ENCODE measurements around the gene LDLRAD4.

Gene LDLRAD4

DNA sequence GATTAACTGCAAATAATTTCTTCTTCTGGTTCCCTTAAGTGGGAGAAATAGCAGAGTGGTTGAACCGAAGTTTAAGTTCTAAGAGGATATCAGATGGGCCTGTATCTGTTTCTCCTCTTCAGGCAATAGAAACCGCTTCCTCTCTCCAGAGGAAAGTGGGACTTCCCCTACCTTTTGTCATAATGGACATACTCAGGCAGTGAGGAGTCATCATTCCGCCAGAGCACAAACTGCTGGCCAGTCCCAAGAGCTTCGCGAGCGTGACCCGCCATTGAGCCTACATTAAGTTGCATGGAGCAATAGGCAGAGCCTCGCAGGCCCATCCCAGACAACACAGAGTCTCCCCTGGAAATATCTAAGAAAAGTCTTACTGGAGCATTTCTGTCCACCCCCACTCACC is 158.9 kb downstream of the LDLRAD4 start:
- no peak overlapping the region for H3K9ac ChIP-seq
- H3K36me3 ChIP-seq (ENCODE audit: insufficient read depth), result no peaks in the 10 kb centered on the region
- no peaks in the 10 kb centered on the region for H4K20me1 ChIP-seq (ENCODE audit: insufficient read depth)
- no peaks in the 10 kb centered on the region for H3K79me2 ChIP-seq (ENCODE audit: insufficient read depth, low read depth)
- H3K27me3 ChIP-seq (ENCODE audit: insufficient read depth, low read depth), result no peaks in the 10 kb centered on the region
- no peak for TF ChIP-seq CTCF (conservative IDR thresholded peaks at IDR 0.05; ENCODE audit: low read depth, low read length)
- H3K27ac ChIP-seq, result no peak overlapping the region
- H3K4me1 ChIP-seq (ENCODE audit: low read depth, poor library complexity, severe bottlenecking), result no peaks in the 10 kb centered on the region
- H2AFZ ChIP-seq (ENCODE audit: low read depth), result no peak overlapping the region
- H3K4me3 ChIP-seq (IDR thresholded peaks at IDR 0.05; ENCODE audit: insufficient read depth, low read depth, low read length), result no peak overlapping the region
- no peak overlapping the region for H3K4me2 ChIP-seq

GRCh38 chr18:13378150-13378549 is 159.6 kb downstream of the LDLRAD4 start:
- no peaks in the 10 kb centered on the region for H4K20me1 ChIP-seq (ENCODE audit: insufficient read depth)
- TF ChIP-seq CTCF (conservative IDR thresholded peaks at IDR 0.05; ENCODE audit: low read depth, low read length), result no peak
- no peak overlapping the region for H3K4me2 ChIP-seq
- H3K9ac ChIP-seq, result no peak overlapping the region
- H3K4me3 ChIP-seq (IDR thresholded peaks at IDR 0.05; ENCODE audit: insufficient read depth, low read depth, low read length), result no peak overlapping the region
- no peaks in the 10 kb centered on the region for H3K79me2 ChIP-seq (ENCODE audit: insufficient read depth, low read depth)
- no peaks in the 10 kb centered on the region for H3K27me3 ChIP-seq (ENCODE audit: insufficient read depth, low read depth)
- H2AFZ ChIP-seq (ENCODE audit: low read depth), result no peak overlapping the region
- no peak overlapping the region for H3K27ac ChIP-seq
- H3K36me3 ChIP-seq (ENCODE audit: insufficient read depth), result no peaks in the 10 kb centered on the region
- H3K4me1 ChIP-seq (ENCODE audit: low read depth, poor library complexity, severe bottlenecking), result no peaks in the 10 kb centered on the region

DNA sequence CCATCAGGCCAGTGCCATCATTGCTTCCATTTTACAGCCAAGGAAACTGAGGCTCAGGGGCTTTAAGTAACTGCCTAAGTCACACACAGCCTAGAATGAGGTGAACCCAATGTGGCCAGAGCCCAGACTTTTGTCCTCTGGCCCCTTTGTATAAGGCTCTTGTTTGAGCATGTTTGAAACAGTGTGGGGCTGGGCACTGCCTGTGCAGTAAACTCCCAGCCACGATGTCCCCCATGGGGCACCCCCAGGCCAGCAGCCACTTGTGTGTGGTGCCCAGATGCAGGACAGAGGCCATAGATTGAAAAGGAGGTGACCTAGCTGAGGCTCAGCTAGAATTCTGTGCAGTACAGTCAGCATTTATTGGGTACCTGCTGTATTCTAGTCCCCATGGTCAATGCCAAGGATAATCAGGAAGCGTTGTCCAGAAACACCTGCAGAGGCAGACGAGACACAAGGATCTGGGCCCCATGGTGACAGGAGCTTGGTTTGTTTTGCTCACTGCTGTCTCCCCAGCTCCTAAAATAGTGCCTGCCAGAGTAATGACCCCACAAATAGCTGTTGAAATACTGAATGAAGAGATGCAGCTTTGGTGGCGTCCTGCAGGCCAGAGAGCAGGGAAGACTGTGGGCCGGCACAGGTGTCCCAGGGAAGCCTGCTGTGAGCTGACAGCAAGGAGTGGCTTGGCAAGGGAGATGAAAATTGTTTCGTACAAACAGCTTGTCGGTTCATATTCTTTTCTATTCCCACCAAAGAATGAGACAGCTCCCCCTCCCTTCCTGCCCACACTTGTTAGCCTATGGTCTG is 160.7 kb downstream of the LDLRAD4 start:
- no peak overlapping the region for H3K4me3 ChIP-seq (IDR thresholded peaks at IDR 0.05; ENCODE audit: insufficient read depth, low read depth, low read length)
- no peaks in the 10 kb centered on the region for H3K27me3 ChIP-seq (ENCODE audit: insufficient read depth, low read depth)

DNA sequence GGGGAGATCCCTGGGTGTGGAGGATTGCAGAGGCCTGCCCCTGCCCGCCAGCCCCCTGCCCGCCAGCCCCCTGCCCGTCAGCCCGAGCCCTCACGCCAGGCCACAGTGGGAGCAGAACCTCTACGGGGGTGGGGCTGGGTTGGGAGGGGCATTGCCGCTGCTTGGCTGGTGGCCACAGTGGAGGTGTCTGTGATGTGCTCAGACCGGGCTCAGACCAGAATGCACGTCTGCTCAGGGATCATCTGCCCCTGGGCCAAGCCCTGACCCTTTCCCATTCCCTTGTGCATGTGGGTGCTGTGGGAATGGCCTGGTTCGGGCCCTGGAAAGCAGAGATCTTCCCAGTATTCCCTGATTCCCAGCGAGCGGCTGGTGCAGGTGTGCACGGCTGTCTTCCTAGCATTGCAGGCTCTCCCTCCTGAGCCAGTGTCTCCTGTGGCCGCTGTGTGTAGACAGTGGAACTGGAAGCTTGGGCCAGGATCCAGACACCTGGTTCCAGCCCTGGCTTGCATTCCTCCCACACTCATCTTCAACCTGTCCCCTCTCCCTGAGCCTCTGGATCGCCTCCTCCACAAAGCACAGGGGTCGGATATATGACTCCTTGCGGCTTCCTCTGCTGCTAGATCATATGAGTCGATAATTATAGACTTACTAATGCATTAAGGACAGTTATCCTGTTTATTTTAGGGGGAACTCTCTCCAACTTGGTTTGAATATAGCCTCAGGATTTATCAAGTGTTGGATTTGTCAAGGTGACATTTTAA is 161.6 kb downstream of the LDLRAD4 start:
- H3K9ac ChIP-seq, result no peak overlapping the region
- no peaks in the 10 kb centered on the region for H3K27me3 ChIP-seq (ENCODE audit: insufficient read depth, low read depth)
- H3K4me1 ChIP-seq (ENCODE audit: low read depth, poor library complexity, severe bottlenecking), result no peaks in the 10 kb centered on the region

More for the DNA sequence above, 160.7 kb downstream of the LDLRAD4 start:
- H3K36me3 ChIP-seq (ENCODE audit: insufficient read depth), result no peaks in the 10 kb centered on the region
- no peak overlapping the region for H3K27ac ChIP-seq
- no peak overlapping the region for H2AFZ ChIP-seq (ENCODE audit: low read depth)
- H3K79me2 ChIP-seq (ENCODE audit: insufficient read depth, low read depth), result no peaks in the 10 kb centered on the region
- H4K20me1 ChIP-seq (ENCODE audit: insufficient read depth), result no peaks in the 10 kb centered on the region
- H3K4me2 ChIP-seq, result no peak overlapping the region
- no peak overlapping the region for H3K9ac ChIP-seq
- no peaks in the 10 kb centered on the region for H3K4me1 ChIP-seq (ENCODE audit: low read depth, poor library complexity, severe bottlenecking)
- TF ChIP-seq CTCF (conservative IDR thresholded peaks at IDR 0.05; ENCODE audit: low read depth, low read length), result no peak

More for the DNA sequence above, 161.6 kb downstream of the LDLRAD4 start:
- H2AFZ ChIP-seq (ENCODE audit: low read depth), result no peak overlapping the region
- no peak overlapping the region for H3K27ac ChIP-seq
- H4K20me1 ChIP-seq (ENCODE audit: insufficient read depth), result no peaks in the 10 kb centered on the region
- no peak overlapping the region for H3K4me2 ChIP-seq
- H3K36me3 ChIP-seq (ENCODE audit: insufficient read depth), result no peaks in the 10 kb centered on the region
- no peak for TF ChIP-seq CTCF (conservative IDR thresholded peaks at IDR 0.05; ENCODE audit: low read depth, low read length)
- H3K79me2 ChIP-seq (ENCODE audit: insufficient read depth, low read depth), result no peaks in the 10 kb centered on the region
- H3K4me3 ChIP-seq (IDR thresholded peaks at IDR 0.05; ENCODE audit: insufficient read depth, low read depth, low read length), result no peak overlapping the region
